Measurements from ENCODE around the gene ZFP36.

- no peak for TF ChIP-seq GATA2 (IDR thresholded peaks at IDR 0.05; ENCODE audit: low read depth, low read length)
- no peak for TF ChIP-seq GATA3 (IDR thresholded peaks at IDR 0.05; ENCODE audit: low read depth, low read length)
These were observed 42.7 kb upstream of the ZFP36 start for GRCh38 chr19:39363901-39364457.

All from SH-SY5Y (cell line).